NCI-H460 (cell line): ENCODE measurements around the gene CITED1. TPM values are rescaled to one million over a fixed set of nuclear protein-coding genes. Genes with fewer than 3 reads are reported as not detected.
A peak's percentile ranks its signal among the peaks of the same experiment; 100 is the strongest.

Experiments
- DNase-seq: peaks from one replicate; pipeline ENCODE4 v3.0.0-alpha.2; 2016; ENCODE audit warnings: low read depth; ENCODE audit errors: extremely low read depth
- total RNA-seq: library from RNA; depleted of rRNA; stranded (reverse); fragments of >200 nt; shearing (Covaris generic); gene quantifications from 2 replicates; pipeline ENCODE4 v1.2.3, GENCODE V29; 2014

Gene CITED1
- total RNA-seq, 1 experiment from 2014 or later: not detected

- DNase-seq: no peak
Measured at GRCh38 chrX:72309297-72310071, 3.8 kb upstream of the CITED1 start.

- peak; percentile 54 for DNase-seq
Measured at GRCh38 chrX:72308566-72309296, 3.0 kb upstream of the CITED1 start.

GRCh38 chrX:72308209-72308565 lies 2.5 kb upstream of the CITED1 start:
- DNase-seq: no peak

DNA sequence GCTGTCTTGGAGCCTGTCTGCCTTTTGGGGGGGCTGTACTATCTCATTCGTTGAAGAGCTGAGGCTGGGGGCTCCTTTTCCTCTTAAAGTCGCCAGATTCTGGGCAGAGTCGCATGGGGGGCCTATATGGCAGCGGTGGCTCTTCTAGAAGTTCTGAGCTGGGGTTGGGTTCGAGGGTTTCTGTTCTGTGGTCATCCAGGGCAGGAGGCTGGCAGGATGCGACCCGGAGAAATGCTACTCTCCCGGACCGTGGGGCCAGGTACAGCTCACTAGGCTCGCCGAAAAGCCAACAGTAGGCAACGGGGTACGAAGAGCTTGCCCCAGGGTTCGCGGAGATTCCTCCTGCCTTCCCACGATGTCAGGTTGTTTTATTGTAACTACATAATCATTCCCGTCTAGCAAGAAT lies 1.9 kb upstream of the CITED1 start:
- no peak for DNase-seq

DNA sequence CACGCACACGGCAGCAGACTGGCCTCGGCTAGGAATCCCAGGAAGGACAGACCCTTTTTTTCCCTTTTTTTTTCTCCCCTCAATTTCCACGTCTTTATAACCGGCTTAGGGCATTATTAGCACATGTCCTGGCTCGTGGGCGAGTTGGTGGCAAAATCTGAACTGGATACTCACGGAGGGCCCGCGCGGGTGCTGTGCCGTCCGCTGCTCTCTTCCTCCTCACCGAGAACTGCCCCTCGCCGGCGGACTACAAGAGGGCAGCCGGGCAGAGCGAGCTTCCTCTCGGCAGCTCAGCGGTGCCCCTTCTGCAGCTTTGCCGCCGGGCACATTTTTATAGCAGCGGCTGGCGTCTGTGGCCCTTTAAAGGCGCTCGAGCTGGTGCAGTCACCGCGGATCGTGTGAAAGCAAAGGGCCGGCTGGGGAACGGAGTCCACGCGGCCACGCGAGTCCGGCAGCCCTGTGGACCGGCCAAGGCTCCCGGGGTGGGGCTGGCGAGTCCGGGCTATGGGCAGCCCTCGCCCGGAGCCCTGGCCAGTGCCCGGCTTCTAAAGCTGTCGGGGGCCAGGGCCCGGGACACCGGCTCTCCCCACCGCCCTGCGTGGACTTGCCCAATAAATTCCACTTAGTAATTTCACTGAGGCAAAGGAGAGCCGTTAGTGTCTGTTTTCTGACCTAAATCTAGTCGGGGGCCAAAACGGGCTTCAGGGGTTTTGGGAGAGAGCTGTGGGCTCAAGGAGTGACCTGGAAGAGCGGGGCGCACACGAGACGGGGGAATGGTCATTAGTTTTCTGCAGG lies 1.3 kb upstream of the CITED1 start:
- DNase-seq: peak; percentile 46

- no peak for DNase-seq
Measured at GRCh38 chrX:72306085-72306801, 529 bp upstream of the CITED1 start.

DNA sequence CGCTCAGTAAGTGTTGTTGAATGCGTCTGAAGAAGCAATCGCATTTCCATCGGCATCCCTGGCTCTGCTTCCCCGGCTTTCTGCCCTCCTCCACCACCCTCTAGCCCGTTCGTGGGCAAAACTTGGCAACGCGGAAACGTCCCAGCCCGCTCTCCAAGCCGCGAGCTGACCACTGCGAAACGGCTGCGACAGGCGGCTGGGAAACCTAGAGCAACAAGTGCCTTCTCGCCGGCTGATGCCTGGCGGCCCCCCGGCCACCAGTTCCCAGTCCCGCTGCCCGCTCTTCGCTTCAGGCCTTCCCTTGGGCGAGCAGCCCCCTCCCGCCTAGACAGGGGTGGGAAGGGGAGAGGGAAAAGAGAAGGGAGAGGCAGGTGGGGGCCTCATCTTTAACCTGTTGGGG lies 837 bp downstream of the CITED1 start:
- DNase-seq: no peak

DNA sequence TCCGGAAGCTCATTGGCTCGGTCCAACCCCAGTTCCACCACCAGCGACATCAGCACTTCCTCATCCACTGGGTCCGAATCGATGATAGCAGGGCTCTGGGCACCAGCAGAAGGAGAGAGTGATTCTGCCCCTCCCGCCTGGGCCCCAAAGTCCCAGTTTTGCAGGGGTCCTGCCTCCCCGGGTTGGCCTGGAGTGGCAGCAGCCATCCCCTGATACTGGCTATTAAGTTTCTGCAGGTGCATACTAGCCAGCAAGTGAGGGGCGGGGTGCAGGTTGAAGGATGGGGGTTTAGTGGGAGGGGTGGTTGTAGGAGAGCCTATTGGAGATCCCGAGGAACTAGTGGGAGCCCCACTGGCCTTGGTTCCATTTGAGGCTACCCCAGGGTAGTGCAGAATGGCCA lies 3.9 kb downstream of the CITED1 start:
- no peak for DNase-seq

DNA sequence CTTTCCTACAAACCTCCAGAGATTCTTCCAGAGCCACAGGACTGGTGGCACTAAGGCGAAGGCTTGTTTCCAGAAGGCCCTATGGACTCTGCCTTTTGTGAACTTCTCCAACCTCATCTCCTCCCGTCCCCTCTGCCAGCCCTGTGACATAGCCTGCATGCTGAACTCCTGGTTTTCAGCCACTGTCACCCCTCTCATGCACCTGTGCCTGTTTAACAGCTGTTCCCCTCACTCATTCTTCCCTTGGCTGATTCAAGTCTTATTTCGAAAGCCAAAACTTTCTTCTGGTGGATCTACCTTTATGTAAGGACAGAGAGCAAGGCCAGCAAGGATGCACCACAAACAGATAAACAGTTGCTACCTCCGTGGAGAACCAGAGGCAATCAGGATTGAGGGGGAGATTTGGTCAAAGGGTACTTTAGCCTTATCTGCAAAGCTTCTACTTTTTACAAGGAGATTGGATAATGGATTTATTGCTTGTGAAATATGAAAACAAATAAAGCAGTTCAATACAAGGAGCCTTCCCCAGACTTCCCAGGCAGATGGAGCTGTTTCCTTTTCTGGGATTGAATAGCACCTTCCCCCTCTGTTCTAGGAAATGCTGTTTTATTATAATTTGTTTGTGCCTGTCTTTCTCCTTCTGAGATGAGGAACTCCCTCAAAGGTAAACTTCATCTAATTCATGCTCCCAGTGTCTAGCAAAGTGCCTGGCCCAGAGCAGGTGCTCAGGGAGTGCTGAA lies 5.7 kb downstream of the CITED1 start:
- DNase-seq: no peak

DNA sequence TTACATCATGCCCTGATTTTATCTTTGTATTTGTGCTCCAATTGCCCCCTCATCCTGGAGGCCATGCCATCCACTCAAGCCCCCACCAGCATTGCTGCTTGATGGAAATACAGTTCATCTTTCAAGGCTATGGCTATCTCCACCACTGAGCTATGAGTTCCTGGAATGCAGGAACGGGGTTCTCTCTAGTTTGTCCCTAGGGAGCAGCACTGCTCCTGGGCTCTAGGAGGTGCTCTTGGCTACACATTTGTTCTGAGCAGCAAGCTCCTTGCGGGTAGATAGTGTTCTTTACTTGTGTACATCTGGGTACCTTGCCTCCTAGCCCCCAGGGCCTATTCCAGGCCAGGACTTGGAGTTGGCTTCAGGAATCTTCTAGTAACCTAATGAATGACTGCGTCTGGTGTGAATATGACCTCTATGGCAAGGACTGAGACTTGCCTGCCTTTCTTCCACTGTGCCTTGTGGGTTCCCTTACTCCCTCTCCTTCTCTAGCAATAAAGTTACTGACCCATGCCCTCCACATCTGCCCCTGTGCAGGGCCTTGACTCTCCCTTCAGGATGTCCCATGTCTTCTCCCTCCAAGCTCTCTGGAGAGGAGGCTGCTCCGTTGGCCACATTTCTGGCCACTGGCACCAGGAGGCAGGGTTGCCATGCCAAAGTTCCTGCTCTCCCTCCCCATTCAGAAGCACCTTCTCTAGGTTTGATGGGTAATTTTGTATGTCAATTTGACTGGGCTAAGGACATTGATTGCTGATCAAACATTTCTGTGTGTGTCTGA lies 7.6 kb downstream of the CITED1 start:
- DNase-seq: no peak

- DNase-seq: no peak
Measured at GRCh38 chrX:72296991-72297390, 8.7 kb downstream of the CITED1 start.

DNA sequence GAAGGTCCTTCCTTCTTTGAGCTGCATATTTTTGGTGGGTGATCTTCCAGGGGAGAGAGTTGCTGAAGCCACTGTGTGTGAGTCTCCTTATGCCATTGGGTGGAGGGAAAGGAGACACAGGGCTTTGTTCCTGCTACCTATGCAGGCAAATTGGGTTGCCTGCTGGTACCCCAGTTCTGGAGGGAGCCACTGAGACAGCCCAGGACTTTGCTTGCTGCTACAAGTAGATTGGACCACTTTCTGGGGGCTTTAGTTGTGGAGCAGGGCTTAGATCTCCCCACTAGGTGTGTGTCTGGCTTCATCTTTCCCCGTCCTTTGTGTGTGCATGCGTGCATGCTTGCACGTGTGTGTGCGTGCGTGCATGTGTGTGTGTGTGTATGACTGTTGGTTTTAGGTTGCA lies 10.0 kb downstream of the CITED1 start:
- DNase-seq: no peak

GRCh38 chrX:72294497-72294896 lies 11.2 kb downstream of the CITED1 start:
- no peak for DNase-seq

DNA sequence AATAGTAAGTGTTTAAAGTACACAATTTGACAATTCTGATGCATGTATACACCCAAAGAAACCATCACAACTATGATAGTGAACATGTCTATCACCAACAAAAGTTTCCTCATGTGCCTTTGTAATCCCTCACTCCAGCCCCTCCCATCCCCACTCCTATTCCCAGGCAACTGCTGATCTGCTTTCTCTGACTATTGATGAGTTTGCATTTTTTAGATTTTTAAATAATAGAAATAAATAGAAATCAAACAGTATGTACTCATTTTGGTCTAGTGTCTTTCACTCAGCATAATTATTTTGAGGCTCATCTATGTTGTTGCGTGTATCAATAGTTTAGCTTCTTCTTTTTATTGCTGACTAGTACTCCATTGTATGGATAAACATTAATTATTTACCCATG lies 23.4 kb downstream of the CITED1 start:
- DNase-seq: no peak

- DNase-seq: no peak
Measured at GRCh38 chrX:72280321-72280845, 25.3 kb downstream of the CITED1 start.

GRCh38 chrX:72276478-72276953 lies 29.2 kb downstream of the CITED1 start:
- DNase-seq: no peak

GRCh38 chrX:72274526-72274925 lies 31.2 kb downstream of the CITED1 start:
- no peak for DNase-seq

DNA sequence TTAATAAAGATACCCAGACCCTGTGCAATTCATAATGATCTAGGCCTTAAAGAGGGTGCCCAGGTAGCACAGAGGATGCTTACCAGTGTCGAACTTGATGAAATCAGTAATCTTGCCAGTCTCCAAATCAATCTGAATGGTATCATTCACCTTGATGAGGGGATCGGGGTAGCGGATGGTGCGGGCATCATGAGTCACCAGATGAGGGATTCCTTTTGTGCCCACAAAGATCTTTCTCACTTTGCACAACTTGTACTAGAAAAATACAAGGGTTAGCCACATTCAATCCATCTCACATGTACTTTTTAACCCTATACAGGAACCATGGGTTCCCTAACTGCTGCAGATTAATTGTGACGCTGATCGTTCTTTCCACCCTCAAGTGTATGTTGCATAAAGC lies 32.0 kb downstream of the CITED1 start:
- no peak for DNase-seq

DNA sequence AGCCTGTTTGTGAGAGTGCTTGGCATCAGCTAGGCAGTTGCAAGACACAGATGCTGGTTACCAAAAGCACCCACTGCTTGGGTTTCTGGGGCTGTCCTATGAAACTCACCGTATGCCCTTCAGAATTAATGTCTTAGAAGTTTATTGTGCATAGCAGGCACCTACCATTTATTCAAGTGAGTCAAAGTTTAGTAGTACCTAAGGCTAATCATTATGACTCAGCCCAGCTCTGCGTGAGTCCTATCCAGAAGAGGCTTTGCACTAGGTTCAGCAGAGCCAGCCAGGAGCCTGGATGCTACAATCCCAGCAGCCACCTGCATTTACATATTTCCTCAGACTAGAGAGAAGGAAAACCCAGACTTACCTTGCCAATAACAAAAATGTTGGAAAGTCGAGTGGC lies 32.8 kb downstream of the CITED1 start:
- no peak for DNase-seq
